ENCODE measurements around the gene ARHGAP33.
A peak's percentile ranks its signal among the peaks of the same experiment; 100 is the strongest.
"Not testable (repeated sequence)": the region's sequence is repeated elsewhere in the genome, so short reads cannot be mapped to it uniquely, and the experiment has no call there.

ARHGAP33 gene

DNA sequence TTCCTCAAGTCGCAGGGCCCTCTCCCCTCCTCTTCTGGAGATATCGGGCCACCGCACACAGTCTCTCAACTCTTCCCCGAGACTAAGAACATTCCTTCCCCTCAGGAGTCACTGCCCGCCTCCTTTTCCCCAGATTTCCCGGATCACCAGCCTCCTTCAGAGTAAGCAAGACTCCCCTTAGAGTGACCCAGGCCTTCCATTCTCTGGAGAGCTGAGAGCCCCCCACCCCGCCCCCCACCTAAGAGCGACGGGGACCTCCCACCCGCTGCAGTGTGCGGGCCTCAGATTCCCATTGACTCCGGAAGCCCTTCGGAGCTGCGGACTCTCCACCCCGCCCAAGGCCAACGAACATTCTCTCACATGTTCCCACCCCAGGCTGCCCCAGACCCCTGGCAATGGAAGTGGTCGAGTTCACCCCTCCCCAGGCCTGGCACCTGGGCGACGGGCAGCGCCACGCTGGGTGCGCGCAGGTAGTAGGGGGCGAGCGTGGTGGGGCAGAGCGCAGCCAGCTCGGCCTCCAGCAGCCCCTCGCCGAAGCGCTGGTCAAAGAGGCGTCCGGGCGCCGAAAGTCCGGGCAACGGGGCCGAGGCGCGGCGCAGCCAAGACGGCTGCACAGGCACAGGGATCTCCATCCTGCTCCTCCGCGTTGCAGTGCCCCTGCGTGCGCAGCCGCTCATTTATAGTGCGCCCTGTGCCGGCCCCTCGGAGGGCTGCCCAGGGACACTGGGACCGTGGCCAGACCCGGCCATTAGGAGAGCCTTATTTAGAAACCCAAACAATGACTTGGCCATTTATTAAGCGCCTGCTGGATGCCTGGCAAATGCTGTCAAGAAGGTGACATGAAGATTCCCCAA is 18.8 kb upstream of the ARHGAP33 start, which contains the start of gene HSPB6:
Gene HSPB6 (minus strand): TSS at position 653 of the 854 bp plus-strand sequence. CDS start 21 bp downstream, at position 632.
- peak; percentile 46 for DNase-seq

DNA sequence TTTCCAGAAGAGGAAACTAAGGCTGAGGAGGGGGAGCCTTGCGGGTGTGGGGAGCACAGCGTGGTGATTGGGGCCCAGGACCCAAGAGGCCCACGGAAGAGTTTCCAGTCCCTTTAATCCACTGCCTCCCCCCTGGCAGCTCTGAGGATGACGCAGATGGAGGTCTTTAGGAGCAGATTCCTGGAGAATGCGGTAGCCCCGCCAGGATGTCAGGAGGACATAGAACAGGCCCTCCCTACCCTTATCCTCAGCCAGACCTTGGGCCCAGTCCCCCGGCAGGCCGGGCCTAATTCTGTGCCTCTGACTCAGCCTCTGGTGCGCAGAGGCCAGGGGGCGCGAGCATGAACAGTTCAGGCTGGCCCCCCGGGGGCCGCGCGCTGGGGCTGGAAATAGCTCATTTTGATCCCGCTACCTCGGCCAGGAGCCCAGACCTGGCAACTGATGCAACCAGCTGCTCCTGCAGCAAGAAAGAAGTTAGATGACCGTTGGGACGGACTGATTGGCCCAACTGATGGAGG is 18.1 kb upstream of the ARHGAP33 start:
- peak; percentile 67 for DNase-seq

- DNase-seq = peak; percentile 99
Measured at GRCh38 chr19:35757749-35758608, 17.4 kb upstream of the ARHGAP33 start, which contains the start of gene PROSER3. PROSER3 (plus strand) TSS chr19:35758176; CDS start chr19:35758216, 40 bp downstream.

DNA sequence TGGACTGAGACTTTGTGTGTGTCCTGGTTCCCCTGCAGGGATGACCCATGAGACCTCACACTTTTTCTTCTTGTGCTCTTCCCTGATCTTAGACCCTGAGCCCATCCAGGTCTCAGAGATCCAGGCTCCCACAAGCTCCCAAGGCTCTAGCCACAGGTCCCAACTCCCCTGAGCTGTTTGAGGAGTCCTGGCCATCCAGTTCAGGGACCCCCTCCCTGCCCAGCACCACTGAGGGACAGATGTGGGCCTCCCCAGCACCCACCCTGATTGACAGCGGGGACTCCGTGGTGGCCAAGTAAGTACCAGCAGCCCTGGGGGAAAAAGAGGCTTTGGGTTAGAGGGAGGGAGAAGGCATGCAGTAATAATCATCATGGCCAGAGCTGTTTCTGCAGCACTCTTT is 15.7 kb upstream of the ARHGAP33 start:
- DNase-seq = no peak

GRCh38 chr19:35760711-35761349 is 14.5 kb upstream of the ARHGAP33 start:
- no peak for DNase-seq

DNA sequence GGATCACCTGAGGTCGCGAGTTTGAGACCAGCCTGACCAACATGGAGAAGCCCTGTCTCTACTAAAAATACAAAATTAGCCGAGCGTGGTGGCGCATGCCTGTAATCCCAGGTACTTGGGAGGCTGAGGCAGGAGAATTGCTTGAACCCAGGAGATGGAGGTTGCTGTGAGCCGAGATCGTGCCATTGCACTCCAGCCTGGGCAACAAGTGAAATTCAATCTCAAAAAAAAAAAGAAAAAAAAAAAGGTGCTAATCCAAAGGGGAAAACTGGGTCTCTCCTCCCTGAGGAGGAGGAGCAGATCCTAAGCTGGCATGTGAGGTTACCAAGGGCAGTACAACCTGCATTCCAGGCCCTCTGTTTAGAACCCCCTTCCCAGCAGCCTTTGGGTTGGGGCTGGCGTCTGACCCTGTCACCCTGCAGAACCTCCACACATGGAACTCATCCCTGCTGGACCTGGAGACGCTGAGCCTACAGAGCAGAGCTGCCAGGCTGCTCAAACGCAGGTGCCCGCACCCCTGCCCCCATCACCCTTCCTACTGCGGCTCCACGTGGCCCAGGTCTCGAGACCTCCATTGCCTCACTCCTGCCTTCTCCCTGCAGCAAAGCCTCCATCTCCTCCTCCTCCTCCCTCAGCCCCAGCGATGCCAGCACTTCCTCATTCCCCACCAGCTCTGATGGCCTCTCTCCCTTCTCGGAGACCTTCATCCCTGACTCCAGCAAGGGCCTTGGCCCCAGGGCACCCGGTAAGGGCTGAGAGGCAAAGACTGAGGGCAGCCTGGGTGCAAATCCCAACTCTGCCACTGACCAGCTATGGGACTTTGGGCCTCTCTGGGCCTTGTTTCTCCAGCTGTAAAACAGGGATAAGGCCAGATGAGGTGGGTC is 10.7 kb upstream of the ARHGAP33 start:
- no peak for DNase-seq

GRCh38 chr19:35766571-35767104 is 8.7 kb upstream of the ARHGAP33 start:
- no peak for DNase-seq

DNA sequence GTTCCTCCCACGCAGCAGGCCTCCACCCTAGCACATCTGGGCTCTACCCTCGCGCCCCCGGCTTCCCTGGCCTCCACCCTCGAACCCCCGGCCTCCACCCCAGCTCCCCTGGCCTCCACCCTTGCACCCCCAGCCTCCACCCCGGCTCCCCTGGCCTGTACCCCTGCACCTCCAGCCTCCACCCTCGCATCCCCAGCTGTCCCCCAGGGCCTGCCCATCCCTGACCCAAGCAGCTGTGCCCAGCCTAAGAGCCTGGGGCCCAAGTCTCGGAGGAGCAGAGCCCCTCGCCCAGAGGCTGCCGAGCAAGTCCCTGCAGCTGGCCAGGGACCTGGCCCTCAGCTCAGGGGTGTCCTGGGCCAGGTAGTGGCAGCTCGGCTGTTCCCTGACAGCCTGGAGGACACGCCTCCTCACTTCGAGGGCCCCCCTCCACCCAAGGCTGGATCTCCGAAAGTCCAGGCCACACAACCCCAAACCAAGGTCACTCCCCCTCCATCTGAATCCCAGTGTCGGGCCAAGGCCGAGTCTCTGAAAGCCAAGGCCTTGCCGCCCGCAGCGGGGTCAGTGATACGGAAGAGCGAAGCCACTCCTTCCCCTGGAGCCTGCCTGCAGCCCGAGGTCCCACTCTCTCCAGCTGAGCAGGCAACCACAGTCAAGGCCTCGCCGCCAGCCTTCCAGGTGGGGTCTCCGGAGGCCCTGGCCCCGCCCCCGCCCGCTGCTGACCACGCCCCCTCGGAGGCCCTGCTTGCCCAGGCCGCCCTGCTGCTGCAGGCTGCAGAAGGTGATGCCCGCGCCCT is 7.9 kb upstream of the ARHGAP33 start:
- no peak for DNase-seq

GRCh38 chr19:35768082-35768421 is 7.3 kb upstream of the ARHGAP33 start:
- no peak for DNase-seq

DNA sequence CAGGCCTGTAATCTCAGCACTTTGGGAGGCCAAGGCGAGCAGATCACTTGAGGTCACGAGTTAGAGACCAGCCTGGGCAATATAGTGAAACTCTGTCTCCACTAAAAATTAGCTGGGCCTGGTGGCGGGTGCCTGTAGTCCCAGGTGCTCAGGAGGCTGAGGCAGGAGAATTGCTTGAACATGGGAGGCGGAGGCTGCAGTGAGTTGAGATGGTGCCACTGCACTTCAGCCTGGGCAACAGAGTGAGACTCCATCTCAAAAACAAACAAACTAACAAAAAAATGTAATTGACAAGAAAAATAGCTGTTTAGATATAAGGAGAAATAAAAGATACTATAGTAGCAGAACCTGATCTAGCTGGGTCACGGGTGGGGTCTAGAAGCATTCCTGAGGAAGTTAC is 3.0 kb upstream of the ARHGAP33 start:
- DNase-seq = not testable (repeated sequence)

DNA sequence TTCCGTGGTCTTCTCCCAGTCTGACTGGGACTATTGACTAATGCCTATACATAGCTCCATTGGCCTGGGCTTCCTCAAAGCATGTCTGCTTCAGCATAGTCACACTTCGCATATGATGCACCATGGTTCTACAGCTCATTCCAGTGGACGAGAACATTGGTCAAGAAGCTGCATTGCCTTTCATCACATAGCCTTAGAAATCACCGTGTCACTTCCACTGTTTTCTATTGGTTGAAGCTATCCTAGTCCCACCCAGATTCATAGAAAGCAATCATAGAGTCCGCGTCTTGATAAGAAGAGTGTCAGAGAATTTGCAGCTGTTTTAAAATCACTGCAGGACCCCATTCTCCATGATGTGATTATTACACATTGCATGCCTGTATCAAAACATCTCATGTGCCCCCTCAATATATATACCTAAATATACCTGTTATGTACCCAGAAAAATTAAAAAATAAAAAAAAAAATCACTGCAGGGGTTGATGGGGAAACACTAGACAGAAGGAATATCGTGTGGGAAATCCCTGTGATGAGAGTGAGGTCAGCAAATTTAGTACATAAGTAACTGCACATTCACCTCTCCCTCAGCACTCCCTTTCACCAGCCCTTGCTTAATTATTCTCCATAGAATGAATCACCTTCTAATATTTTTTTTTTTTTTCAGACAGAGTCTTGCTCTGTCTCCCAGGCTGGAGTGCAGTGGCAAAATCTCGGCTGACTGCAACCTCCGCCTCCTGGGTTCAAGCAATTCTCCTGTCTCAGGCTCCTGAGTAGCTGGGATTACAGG is 2.2 kb upstream of the ARHGAP33 start:
- no peak for DNase-seq

- no peak for DNase-seq
Measured at GRCh38 chr19:35774274-35775045, 904 bp upstream of the ARHGAP33 start.

DNA sequence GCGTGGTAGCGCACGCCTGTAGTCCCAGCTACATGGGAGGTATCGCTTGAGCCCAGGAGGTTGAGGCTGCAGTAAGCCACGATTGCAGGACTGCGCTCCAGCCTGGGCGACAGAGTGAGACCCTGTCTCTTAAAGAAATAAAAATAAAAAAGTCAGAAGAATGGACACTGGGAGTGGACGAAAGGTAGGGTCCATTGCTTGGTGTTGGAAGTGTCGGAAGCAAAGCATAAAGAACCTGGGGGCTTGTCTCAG is 392 bp upstream of the ARHGAP33 start:
- no peak for DNase-seq

DNA sequence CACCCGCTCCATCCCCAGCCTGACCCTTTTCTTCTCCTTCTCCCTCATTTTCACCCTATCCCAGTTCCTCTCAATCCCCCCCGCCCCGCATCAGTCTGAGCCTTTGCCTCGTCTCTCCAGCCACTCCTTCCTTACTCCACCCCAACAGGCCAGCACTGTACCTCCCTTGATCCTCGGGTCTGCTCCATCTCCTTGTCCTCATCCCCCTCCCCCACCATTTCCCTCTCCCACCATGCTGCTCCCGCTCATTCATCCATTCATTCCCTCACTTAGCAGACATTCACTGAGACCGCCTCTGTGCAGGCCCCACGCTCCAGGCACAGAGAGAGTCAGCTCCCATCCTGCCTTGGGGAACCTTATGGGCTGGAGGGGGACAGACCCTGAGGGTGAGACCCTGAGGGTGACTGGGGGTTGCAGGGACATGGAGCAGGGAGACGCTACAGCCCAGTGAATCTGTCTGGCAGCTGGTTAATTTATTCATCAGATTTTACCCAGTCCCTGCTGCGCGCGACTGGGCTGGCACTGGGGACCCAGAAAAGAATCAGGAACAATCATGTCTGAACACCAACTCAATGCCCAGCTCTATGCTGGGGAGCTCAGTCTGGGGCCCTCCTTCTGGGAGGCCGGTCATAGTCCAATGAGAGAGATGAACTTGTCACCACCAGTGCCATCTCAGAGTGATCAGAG is 881 bp downstream of the ARHGAP33 start:
- DNase-seq = no peak

GRCh38 chr19:35777086-35777841 is 1.9 kb downstream of the ARHGAP33 start:
- no peak for DNase-seq

GRCh38 chr19:35777961-35778360 is 2.6 kb downstream of the ARHGAP33 start:
- DNase-seq = no peak

DNA sequence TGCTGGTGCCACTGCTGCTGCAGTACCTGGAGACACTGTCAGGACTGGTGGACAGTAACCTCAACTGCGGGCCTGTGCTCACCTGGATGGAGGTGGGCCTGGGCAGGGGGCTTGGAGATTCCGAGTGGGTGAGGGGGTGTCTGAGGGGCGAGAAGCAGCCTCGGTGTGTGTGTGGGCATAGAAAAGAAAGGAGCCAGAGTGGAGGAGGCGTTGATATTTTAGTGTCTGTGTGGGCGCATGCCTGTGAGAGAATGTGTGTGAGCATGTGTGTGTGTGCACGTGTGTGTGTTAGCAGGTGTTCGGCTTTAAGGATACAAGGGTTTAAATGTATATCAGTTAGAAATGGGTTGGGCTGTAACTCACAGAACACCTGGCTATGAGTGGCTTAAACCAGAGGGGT is 3.7 kb downstream of the ARHGAP33 start:
- DNase-seq = no peak

DNA sequence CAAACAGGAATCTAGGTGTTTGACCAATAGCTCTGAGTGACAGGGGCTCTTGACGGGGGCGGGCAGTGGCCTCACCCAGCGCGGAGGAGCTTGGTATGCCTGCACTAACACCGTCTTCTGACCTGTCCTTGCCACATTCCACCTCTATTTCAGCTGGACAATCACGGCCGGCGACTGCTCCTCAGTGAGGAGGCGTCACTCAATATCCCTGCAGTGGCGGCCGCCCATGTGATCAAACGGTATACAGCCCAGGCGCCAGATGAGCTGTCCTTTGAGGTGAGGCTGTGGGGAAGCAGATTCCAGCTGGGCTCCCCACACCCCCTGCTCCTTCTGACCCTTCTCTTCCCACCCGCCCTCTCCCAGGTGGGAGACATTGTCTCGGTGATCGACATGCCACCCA is 4.7 kb downstream of the ARHGAP33 start:
- DNase-seq = no peak
